22Rv1 (cell line): Measurements from ENCODE around the gene CD80.

Source experiments
- CTCF ChIP-seq: fragments of 450-650 bp; IDR thresholded peaks from 2 replicates; pipeline ENCODE4 v1.5.1; 2017; ENCODE audit warnings: mild to moderate bottlenecking
- ZFX ChIP-seq: fragments of 450-650 bp; IDR thresholded peaks from 2 replicates; pipeline ENCODE4 v1.6.1; 2017; ENCODE audit warnings: antibody characterized with exemption, borderline replicate concordance

GRCh38 chr3:119579366-119580066 lies 20.1 kb upstream of the CD80 start, which contains the start of gene ADPRH:
- TF ChIP-seq CTCF (no peak), ZFX (no peak)
